GM19452 (cell line): ENCODE data around the gene DLG1.
A peak's percentile ranks its signal among the peaks of the same experiment; 100 is the strongest.
"Not testable (repeated sequence)": the region's sequence is repeated elsewhere in the genome, so short reads cannot be mapped to it uniquely, and the experiment has no call there.

ENCODE experiments used
- ATAC-seq: cut with Tn5 transposase; IDR thresholded peaks from one replicate; pipeline ENCODE4 v1.9.1; 2021; ENCODE audit not compliant: unreplicated experiment

DLG1 gene

GRCh38 chr3:197122394-197122793 is 176.0 kb downstream of the DLG1 start:
- no peak for ATAC-seq

GRCh38 chr3:197117114-197117513 is 181.3 kb downstream of the DLG1 start:
- no peak for ATAC-seq

GRCh38 chr3:197114007-197114406 is 184.4 kb downstream of the DLG1 start:
- no peak for ATAC-seq

GRCh38 chr3:197111685-197112084 is 186.7 kb downstream of the DLG1 start:
- ATAC-seq = no peak

GRCh38 chr3:197105786-197106185 is 192.6 kb downstream of the DLG1 start:
- no peak for ATAC-seq

GRCh38 chr3:197104738-197105137 is 193.7 kb downstream of the DLG1 start:
- ATAC-seq = no peak

- ATAC-seq = no peak
Measured at GRCh38 chr3:197103766-197104165, 194.6 kb downstream of the DLG1 start.

- no peak for ATAC-seq
Measured at GRCh38 chr3:197093871-197094270, 204.5 kb downstream of the DLG1 start.

- ATAC-seq = no peak
Measured at GRCh38 chr3:197088370-197088769, 210.0 kb downstream of the DLG1 start.

- ATAC-seq = no peak
Measured at GRCh38 chr3:197085137-197085536, 213.3 kb downstream of the DLG1 start.

- ATAC-seq = no peak
Measured at GRCh38 chr3:197083486-197083885, 214.9 kb downstream of the DLG1 start.

GRCh38 chr3:197082871-197083270 is 215.5 kb downstream of the DLG1 start:
- no peak for ATAC-seq

GRCh38 chr3:197080344-197080743 is 218.1 kb downstream of the DLG1 start:
- ATAC-seq = no peak

- ATAC-seq = no peak
Measured at GRCh38 chr3:197076415-197076814, 222.0 kb downstream of the DLG1 start.

GRCh38 chr3:197068077-197068476 is 230.3 kb downstream of the DLG1 start:
- ATAC-seq = peak; percentile 53

- no peak for ATAC-seq
Measured at GRCh38 chr3:197064771-197065170, 233.6 kb downstream of the DLG1 start.

GRCh38 chr3:197062446-197062845 is 236.0 kb downstream of the DLG1 start:
- no peak for ATAC-seq

- not testable (repeated sequence) for ATAC-seq
Measured at GRCh38 chr3:197051637-197052036, 246.8 kb downstream of the DLG1 start.

GRCh38 chr3:197050511-197050910 is 247.9 kb downstream of the DLG1 start:
- ATAC-seq = peak; percentile 52

GRCh38 chr3:197042539-197042938 is 255.9 kb downstream of the DLG1 start:
- ATAC-seq = no peak

GRCh38 chr3:197041875-197042488 is 256.4 kb downstream of the DLG1 start:
- no peak for ATAC-seq

GRCh38 chr3:197040658-197041057 is 257.8 kb downstream of the DLG1 start:
- no peak for ATAC-seq

- no peak for ATAC-seq
Measured at GRCh38 chr3:197038679-197039462, 259.5 kb downstream of the DLG1 start.
